Stimulated activated CD8-positive, alpha-beta memory T cell treated with anti-CD3 and anti-CD28 coated beads, Interleukin-15, amount 100 ng/mL, for 4 hours (primary cell): Measurements from ENCODE around the gene LDLRAD2.
"Not testable (repeated sequence)": the region's sequence is repeated elsewhere in the genome, so short reads cannot be mapped to it uniquely, and the experiment has no call there.

Experiments used
- DNase-seq, 2 donors: peaks; one replicate each; pipeline ENCODE4 v3.0.0-alpha.2; 2020; ENCODE audit warnings: low read depth in 2 of 2

LDLRAD2 gene

GRCh38 chr1:21823980-21824702 is 12.1 kb downstream of the LDLRAD2 start:
- DNase-seq, result no peak

GRCh38 chr1:21824926-21825325 is 12.9 kb downstream of the LDLRAD2 start:
- DNase-seq, result no peak

- DNase-seq, result no peak
Observed at GRCh38 chr1:21825393-21825792, 13.3 kb downstream of the LDLRAD2 start.

- not testable (repeated sequence) for DNase-seq
Observed at GRCh38 chr1:21826694-21827093, 14.6 kb downstream of the LDLRAD2 start.

GRCh38 chr1:21827141-21827679 is 15.1 kb downstream of the LDLRAD2 start:
- DNase-seq, result no peak

GRCh38 chr1:21828075-21828474 is 16.0 kb downstream of the LDLRAD2 start:
- no peak for DNase-seq

- DNase-seq, result no peak
Observed at GRCh38 chr1:21828506-21829210, 16.6 kb downstream of the LDLRAD2 start.

GRCh38 chr1:21829294-21829693 is 17.2 kb downstream of the LDLRAD2 start:
- no peak for DNase-seq

GRCh38 chr1:21830792-21831453 is 18.9 kb downstream of the LDLRAD2 start:
- DNase-seq, result no peak

- no peak for DNase-seq
Observed at GRCh38 chr1:21831454-21831970, 19.4 kb downstream of the LDLRAD2 start.

GRCh38 chr1:21833392-21833976 is 21.4 kb downstream of the LDLRAD2 start:
- DNase-seq, result no peak

- DNase-seq, result no peak
Observed at GRCh38 chr1:21834094-21834493, 22.0 kb downstream of the LDLRAD2 start.

GRCh38 chr1:21834666-21835065 is 22.6 kb downstream of the LDLRAD2 start:
- no peak for DNase-seq

GRCh38 chr1:21836010-21836409 is 23.9 kb downstream of the LDLRAD2 start:
- no peak for DNase-seq

GRCh38 chr1:21836729-21837128 is 24.7 kb downstream of the LDLRAD2 start:
- DNase-seq, result no peak

GRCh38 chr1:21837476-21837875 is 25.4 kb downstream of the LDLRAD2 start:
- DNase-seq, result no peak

GRCh38 chr1:21838359-21839157 is 26.5 kb downstream of the LDLRAD2 start:
- no peak for DNase-seq

- no peak for DNase-seq
Observed at GRCh38 chr1:21839337-21840037, 27.4 kb downstream of the LDLRAD2 start.

- no peak for DNase-seq
Observed at GRCh38 chr1:21840981-21841380, 28.9 kb downstream of the LDLRAD2 start.

GRCh38 chr1:21841852-21842466 is 29.9 kb downstream of the LDLRAD2 start:
- no peak for DNase-seq
